HG03342 (cell line): ENCODE measurements around the gene RMC1.
A peak's percentile ranks its signal among the peaks of the same experiment; 100 is the strongest.

ENCODE experiments used
- ATAC-seq: cut with Tn5 transposase; IDR thresholded peaks from one replicate; pipeline ENCODE4 v1.9.1; 2021; ENCODE audit warnings: mild to moderate bottlenecking, moderate library complexity; ENCODE audit not compliant: unreplicated experiment

Gene RMC1

DNA sequence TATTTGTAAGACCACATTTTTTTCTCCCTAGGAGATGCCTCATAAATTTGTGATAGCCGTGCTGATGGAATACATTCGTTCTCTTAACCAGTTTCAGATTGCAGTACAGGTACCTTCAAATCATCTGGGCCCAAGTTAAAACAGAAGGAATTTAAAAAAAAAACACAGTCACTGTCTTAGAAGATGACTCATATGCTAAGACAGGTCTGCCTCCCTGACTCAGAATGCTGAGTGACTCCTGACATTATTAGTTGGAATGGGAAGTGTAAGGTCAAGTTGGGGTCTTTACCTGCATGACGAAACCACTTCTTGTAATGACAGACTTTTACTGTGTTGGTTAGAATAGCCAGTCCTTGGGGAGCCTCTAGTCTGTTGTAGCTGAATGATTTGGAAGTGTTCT, 26.3 kb downstream of the RMC1 start:
- ATAC-seq: no peak

DNA sequence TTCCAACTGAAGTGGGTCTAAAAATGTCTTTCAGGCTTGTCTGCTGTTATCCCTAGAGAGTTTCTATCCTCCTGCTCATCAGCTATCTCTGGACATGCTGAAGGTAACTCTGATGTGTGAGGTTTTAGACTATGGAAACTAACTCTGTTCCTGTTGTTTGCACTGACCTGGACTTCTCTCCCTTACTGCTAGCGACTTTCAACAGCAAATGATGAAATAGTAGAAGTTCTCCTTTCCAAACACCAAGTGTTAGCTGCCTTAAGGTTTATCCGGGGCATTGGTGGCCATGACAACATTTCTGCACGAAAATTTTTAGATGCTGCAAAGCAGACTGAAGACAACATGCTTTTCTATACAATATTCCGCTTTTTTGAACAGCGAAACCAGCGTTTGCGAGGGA, 26.9 kb downstream of the RMC1 start:
- ATAC-seq: no peak

- ATAC-seq: no peak
Measured at GRCh38 chr18:23531912-23532311, 28.6 kb downstream of the RMC1 start.

DNA sequence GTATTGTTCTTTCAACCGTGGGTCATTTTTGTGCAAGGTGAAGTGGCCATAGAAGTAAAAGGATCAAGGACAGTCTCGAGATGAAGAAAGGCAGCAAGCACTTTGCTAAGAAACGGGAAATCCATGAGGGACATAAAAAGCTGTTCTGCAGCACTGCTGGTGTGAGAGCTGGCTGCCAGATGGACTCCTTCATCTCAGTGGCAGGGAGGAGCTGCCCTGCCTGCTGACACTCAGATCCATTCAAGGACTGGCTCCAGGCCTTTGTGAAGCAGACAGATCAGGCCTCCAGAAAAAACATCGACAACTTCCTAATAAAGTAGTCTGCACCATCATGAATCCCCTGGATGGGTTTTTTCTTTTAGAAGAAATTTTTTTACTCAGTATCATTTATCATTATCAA, 29.5 kb downstream of the RMC1 start:
- ATAC-seq: no peak

GRCh38 chr18:23534276-23534675, 31.0 kb downstream of the RMC1 start:
- no peak for ATAC-seq

GRCh38 chr18:23536204-23536603, 32.9 kb downstream of the RMC1 start:
- ATAC-seq: no peak

- no peak for ATAC-seq
Measured at GRCh38 chr18:23537274-23537673, 34.0 kb downstream of the RMC1 start.

DNA sequence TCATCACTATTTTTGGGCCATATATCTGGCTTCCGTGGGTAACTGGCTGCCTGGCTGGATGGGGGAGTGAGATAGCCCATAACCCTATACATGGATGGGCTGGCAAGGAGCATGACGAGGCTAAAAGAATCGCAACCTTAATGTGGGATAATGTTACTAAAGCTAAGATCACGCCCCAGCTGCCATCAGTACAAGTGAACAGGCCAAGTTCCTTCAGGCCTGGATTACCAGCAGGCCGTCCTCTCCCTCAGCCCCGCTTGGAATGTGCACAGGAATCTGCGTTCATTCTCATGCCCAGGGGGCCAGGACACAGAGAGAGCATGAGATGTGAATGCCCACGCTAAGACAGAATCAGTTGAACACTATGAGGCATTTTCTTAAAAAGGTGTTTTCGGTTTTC, 34.7 kb downstream of the RMC1 start:
- no peak for ATAC-seq

DNA sequence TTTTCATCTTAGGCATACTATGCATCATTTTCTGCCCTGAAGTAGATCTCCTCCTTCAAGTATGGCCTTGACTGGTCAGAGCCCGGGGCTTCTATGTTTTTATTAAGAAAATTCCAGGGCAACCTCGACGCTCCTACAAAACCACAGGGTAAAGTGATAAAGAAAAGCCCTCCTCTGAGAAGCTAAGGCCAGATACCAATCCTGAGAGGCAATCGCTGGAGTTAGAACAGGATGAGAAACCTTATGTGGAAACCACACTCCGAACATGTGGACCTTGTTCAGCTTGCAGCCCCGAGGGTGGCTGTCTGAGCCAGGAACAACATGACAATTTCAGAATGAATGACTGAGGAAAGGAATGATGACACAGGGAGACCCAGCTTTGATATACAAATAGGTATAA, 35.6 kb downstream of the RMC1 start:
- ATAC-seq: no peak

DNA sequence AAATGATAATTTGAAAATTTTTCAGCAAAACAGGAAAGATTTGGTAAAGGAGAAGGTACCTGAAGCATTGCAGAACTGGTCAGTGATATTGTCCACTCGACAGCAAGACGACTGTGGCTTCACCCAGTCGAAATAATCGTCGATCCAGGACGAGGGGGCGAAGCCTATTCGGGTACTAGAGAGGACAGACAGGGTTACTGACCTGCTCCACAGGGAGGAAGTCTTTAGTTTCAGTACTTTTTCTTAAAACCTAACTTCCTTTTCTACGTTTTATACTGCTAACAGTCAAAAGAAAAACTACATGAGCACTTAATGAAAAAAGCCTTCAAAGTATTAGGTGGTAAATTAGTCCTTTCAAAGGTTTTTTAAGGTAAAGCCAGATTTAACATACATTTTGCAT, 36.0 kb downstream of the RMC1 start:
- ATAC-seq: no peak

GRCh38 chr18:23539911-23540525, 36.7 kb downstream of the RMC1 start:
- ATAC-seq: no peak

DNA sequence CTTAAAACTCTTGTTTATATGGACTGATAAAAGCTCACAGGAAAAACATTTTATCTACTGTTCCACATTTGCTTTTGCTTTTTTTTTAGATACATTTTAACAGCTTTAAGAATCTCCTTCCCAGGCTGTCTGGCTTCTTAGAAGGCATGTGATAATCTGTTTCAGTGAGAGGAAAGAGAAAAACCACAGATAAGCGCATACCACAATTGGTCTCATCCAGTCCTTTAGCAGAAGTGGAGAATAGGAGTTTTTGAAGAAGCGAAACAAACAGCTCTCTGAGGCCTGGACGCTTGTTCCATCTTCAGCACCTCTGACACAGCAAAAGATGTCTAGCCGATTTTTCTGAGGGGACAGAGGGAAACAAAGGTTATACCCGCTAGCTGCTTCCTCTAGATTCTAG, 37.6 kb downstream of the RMC1 start:
- ATAC-seq: peak; percentile 64

DNA sequence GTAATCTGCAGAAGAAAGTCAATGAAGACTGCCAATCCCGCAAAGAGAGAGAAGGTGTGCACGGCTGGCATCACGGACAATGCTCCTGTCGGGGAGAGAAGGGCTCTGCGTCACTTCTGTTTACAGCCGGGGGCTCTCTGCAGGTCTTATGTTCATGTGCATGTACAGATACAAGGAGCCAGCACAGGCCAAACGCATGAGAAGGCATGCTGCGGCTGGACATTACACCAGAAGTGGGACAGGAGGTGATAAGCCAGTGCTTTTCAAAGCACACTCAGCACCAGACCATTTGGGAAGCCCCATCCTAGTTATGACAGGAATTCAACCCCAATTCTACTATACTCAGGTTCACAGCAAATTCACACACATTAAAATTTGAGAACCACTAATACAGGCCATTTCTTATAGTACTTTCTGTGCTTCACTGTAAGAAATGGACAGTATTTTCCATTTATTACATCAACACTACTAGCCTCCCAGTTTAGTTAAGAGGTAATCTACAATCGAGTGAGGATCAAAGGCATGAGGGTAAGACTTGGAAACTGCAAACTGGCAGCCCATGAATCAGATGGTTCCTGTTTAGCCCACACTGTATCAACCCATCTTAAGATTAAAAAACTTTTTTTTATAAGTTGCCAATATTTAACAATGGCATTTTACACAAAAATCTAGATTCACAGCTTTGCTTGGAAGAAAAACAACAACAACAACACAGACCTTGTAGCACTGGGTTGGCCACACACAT, 38.2 kb downstream of the RMC1 start:
- no peak for ATAC-seq

DNA sequence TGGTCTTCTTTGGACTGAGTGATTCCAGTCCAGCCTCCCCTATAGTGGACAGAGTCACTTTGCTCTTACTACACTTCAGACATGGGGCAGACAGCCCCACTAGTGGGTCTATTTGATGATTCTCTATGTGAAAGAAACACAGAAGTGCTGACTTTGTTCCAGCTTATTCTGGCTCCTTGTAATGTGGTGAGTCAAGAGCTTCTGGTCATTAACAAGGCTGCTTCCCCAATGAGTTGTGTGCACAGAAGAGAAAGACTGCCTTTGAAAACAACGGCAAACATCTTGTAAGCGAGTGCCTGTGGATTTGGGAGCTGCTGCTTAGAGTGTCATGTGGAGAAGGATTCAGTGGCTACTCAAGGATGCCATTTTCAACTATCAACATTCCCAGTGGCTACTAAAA, 39.1 kb downstream of the RMC1 start:
- ATAC-seq: no peak

GRCh38 chr18:23545247-23545789, 42.0 kb downstream of the RMC1 start:
- ATAC-seq: no peak

DNA sequence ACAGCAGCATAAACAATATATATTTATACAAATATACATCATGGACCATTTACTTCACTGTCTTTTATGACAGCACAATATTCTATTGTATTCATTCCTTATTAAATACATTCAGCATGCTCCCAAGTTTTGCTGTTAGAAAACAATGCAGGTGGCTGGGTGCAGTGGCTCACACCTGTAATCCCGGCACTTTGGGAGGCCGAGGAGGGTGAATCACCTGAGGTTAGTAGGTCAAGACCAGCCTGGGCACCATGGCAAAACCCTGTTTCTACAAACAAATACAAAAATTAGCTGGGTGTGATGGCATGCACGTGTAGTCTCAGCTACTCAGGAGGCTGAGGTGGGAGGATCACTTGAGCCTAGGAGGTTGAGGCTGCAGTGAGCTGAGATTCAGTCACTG, 44.0 kb downstream of the RMC1 start:
- no peak for ATAC-seq

- no peak for ATAC-seq
Measured at GRCh38 chr18:23547846-23548245, 44.5 kb downstream of the RMC1 start.

- no peak for ATAC-seq
Measured at GRCh38 chr18:23548275-23548674, 45.0 kb downstream of the RMC1 start.

DNA sequence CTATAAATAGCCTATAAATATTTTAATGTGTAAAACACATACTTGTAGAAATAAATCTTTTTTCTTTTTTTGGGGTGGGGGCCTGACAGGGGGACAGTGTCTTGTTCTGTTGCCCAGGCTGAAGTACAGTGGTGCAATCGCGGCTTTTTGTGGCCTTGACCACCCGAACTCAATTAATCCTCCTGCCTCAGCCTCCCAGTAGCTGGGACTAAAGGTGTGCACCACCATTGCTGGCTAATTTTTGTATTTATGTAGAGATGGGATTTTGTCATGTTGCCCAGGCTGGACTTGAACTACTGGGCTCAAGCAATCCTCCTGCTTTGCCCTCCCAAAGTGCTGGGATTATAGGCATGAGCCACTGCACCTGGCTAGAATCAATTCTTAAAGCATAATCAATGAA, 45.4 kb downstream of the RMC1 start:
- ATAC-seq: no peak

- ATAC-seq: no peak
Measured at GRCh38 chr18:23550898-23551297, 47.6 kb downstream of the RMC1 start.

- no peak for ATAC-seq
Measured at GRCh38 chr18:23551978-23552377, 48.7 kb downstream of the RMC1 start.

GRCh38 chr18:23552505-23552904, 49.2 kb downstream of the RMC1 start:
- no peak for ATAC-seq

- ATAC-seq: no peak
Measured at GRCh38 chr18:23553887-23554286, 50.6 kb downstream of the RMC1 start.
